Forelimb muscle (tissue), 1 donor: ENCODE results near the gene CKAP2L. TPM values are rescaled to one million over a fixed set of nuclear protein-coding genes. Genes with fewer than 3 reads are reported as not detected.

Source experiments
- DNase-seq: peaks from one replicate; pipeline ENCODE4 v3.0.0-alpha.2; 2013; ENCODE audit warnings: low read depth
- polyA plus RNA-seq: library from polyadenylated mRNA; unstranded; fragments of 120-200 nt; gene quantifications from one replicate; pipeline ENCODE4 v1.2.1, GENCODE V29; 2013; ENCODE audit not compliant: insufficient read length

CKAP2L gene
- polyA plus RNA-seq, 1 donor = 6.4 TPM

- DNase-seq = no peak
Measured at GRCh38 chr2:112792419-112792818, 28.0 kb upstream of the CKAP2L start.

- DNase-seq = no peak
Measured at GRCh38 chr2:112791693-112792230, 27.4 kb upstream of the CKAP2L start.

- DNase-seq = no peak
Measured at GRCh38 chr2:112791019-112791418, 26.6 kb upstream of the CKAP2L start.

GRCh38 chr2:112790305-112790704 is 25.9 kb upstream of the CKAP2L start:
- DNase-seq = no peak

- DNase-seq = no peak
Measured at GRCh38 chr2:112789186-112789585, 24.8 kb upstream of the CKAP2L start.

- DNase-seq = no peak
Measured at GRCh38 chr2:112788653-112789052, 24.2 kb upstream of the CKAP2L start.

- DNase-seq = no peak
Measured at GRCh38 chr2:112787729-112788393, 23.5 kb upstream of the CKAP2L start.

GRCh38 chr2:112787294-112787693 is 22.9 kb upstream of the CKAP2L start:
- DNase-seq = no peak

GRCh38 chr2:112784199-112785189 is 20.1 kb upstream of the CKAP2L start, which contains the start of gene IL1A:
IL1A (minus strand) TSS chr2:112784493; CDS start chr2:112783770, 723 bp downstream.
- no peak for DNase-seq

- DNase-seq = no peak
Measured at GRCh38 chr2:112783187-112783714, 18.8 kb upstream of the CKAP2L start.

- DNase-seq = no peak
Measured at GRCh38 chr2:112782234-112782799, 17.9 kb upstream of the CKAP2L start.

- DNase-seq = no peak
Measured at GRCh38 chr2:112779598-112779997, 15.2 kb upstream of the CKAP2L start.

GRCh38 chr2:112777036-112777435 is 12.6 kb upstream of the CKAP2L start:
- DNase-seq = no peak

- DNase-seq = no peak
Measured at GRCh38 chr2:112776113-112776512, 11.7 kb upstream of the CKAP2L start.

GRCh38 chr2:112774536-112775285 is 10.3 kb upstream of the CKAP2L start:
- no peak for DNase-seq

- DNase-seq = no peak
Measured at GRCh38 chr2:112773556-112773955, 9.1 kb upstream of the CKAP2L start.

- no peak for DNase-seq
Measured at GRCh38 chr2:112772911-112773475, 8.6 kb upstream of the CKAP2L start.

GRCh38 chr2:112772322-112772721 is 7.9 kb upstream of the CKAP2L start:
- DNase-seq = no peak

GRCh38 chr2:112768432-112768831 is 4.0 kb upstream of the CKAP2L start:
- DNase-seq = no peak

- DNase-seq = no peak
Measured at GRCh38 chr2:112767693-112768330, 3.4 kb upstream of the CKAP2L start.
